GM18868 (cell line): Measurements from ENCODE around the gene TRMT61A.
A peak's percentile ranks its signal among the peaks of the same experiment; 100 is the strongest.
"Not testable (repeated sequence)": the region's sequence is repeated elsewhere in the genome, so short reads cannot be mapped to it uniquely, and the experiment has no call there.

Experiments used
- ATAC-seq: cut with Tn5 transposase; IDR thresholded peaks from one replicate; pipeline ENCODE4 v1.9.1; 2021; ENCODE audit warnings: mild to moderate bottlenecking, moderate library complexity; ENCODE audit not compliant: unreplicated experiment

TRMT61A gene

GRCh38 chr14:103521951-103522563 is 6.9 kb upstream of the TRMT61A start:
- no peak for ATAC-seq

- no peak for ATAC-seq
Observed at GRCh38 chr14:103522649-103523574, 6.1 kb upstream of the TRMT61A start, which contains the start of gene CKB. CKB (minus strand) TSS chr14:103522830; CDS start chr14:103522493, 337 bp downstream.

GRCh38 chr14:103523575-103523954 is 5.4 kb upstream of the TRMT61A start:
- ATAC-seq: no peak

GRCh38 chr14:103524002-103524935 is 4.7 kb upstream of the TRMT61A start:
- ATAC-seq: no peak

- not testable (repeated sequence) for ATAC-seq
Observed at GRCh38 chr14:103525430-103526246, 3.4 kb upstream of the TRMT61A start.

GRCh38 chr14:103526247-103526913 is 2.6 kb upstream of the TRMT61A start:
- ATAC-seq: no peak

- ATAC-seq: no peak
Observed at GRCh38 chr14:103526914-103527248, 2.1 kb upstream of the TRMT61A start.

- ATAC-seq: peak; percentile 78
Observed at GRCh38 chr14:103527408-103528145, 1.4 kb upstream of the TRMT61A start.

- no peak for ATAC-seq
Observed at GRCh38 chr14:103528146-103528586, 830 bp upstream of the TRMT61A start.

- ATAC-seq: no peak
Observed at GRCh38 chr14:103529383-103530365, 678 bp downstream of the TRMT61A start.

- ATAC-seq: no peak
Observed at GRCh38 chr14:103530390-103530789, 1.4 kb downstream of the TRMT61A start.

- no peak for ATAC-seq
Observed at GRCh38 chr14:103530831-103531230, 1.8 kb downstream of the TRMT61A start.

- ATAC-seq: no peak
Observed at GRCh38 chr14:103531421-103532215, 2.6 kb downstream of the TRMT61A start.

- no peak for ATAC-seq
Observed at GRCh38 chr14:103532216-103533136, 3.5 kb downstream of the TRMT61A start.

GRCh38 chr14:103533137-103533998 is 4.4 kb downstream of the TRMT61A start:
- ATAC-seq: no peak
